ENCODE results near the gene PTH1R. TPM values are rescaled to one million over a fixed set of nuclear protein-coding genes. Genes with fewer than 3 reads are reported as not detected.

The PTH1R gene
- total and polyA plus RNA-seq, 10 of the 15 experiments (the other 5 are each of a cell fraction or from before 2014, with no cell fraction given): not detected

GRCh38 chr3:46896386-46896785 is 18.9 kb downstream of the PTH1R start:
- no peak overlapping the region for H3K27ac ChIP-seq (ENCODE audit: control insufficient read depth, insufficient read depth)
- no peaks in the 10 kb centered on the region for H3K79me2 ChIP-seq (ENCODE audit: control insufficient read depth, insufficient read depth, low read length)
- DNase-seq (ENCODE audit: low read depth, low spot score): no peak
- RAD21 ChIA-PET (ENCODE audit: unreplicated experiment): interaction anchor here (0.8 to 1.0 kb wide), 2 partner anchors 13 to 191 kb away, joined by 3 to 4 read pairs; no protein-coding TSS in a partner anchor
- no peak overlapping the region for H3K4me3 ChIP-seq
- FAIRE-seq: no peak
- in situ Hi-C loops (cut with MboI): loop anchor here (5.0 kb wide), 1 partner anchor 184 kb away; no protein-coding TSS in a partner anchor
- CTCF ChIA-PET: interaction anchor here (0.5 to 2.9 kb wide), 10 partner anchors 10 to 194 kb away, joined by 3 to 35 read pairs (median 4); no protein-coding TSS in a partner anchor
- no peak overlapping the region for H2AFZ ChIP-seq (ENCODE audit: control insufficient read depth, low read depth, low read length)
- SMC1A ChIA-PET (ENCODE audit: uncharacterized antibody, unreplicated experiment): interaction anchor here (0.8 to 2.5 kb wide), 6 partner anchors 13 to 193 kb away, joined by 3 to 16 read pairs (median 4); no protein-coding TSS in a partner anchor
- no peak overlapping the region for H3K9ac ChIP-seq (ENCODE audit: control insufficient read depth, insufficient read depth, low read length)
- H3K36me3 ChIP-seq (ENCODE audit: control insufficient read depth in 2 of 2, insufficient read depth in 2 of 2, low read length in 1 of 2): no peaks in the 10 kb centered on the region
- H3K27me3 ChIP-seq (replicated peaks in 1 of 2; ENCODE audit: control insufficient read depth in 2 of 2, insufficient read depth in 2 of 2, low read length in 1 of 2): peaks cover 0 to 2% of the 10 kb centered on the region in 2 experiments; a peak in 3 of 4 replicates
- no peaks in the 10 kb centered on the region; the same call in 1 of the 2 replicates for H3K4me1 ChIP-seq (ENCODE audit: control insufficient read depth, insufficient read depth, low read length)
- no peak overlapping the region for H3K4me2 ChIP-seq (ENCODE audit: control insufficient read depth, insufficient read depth)
- POLR2A ChIA-PET: no interaction called here
- no TSS peak for BruUV-seq (replicated peaks)
- no peak for TF ChIP-seq RAD51 (IDR thresholded peaks at IDR 0.05)
- TF ChIP-seq ASH2L (IDR thresholded peaks at IDR 0.05; ENCODE audit: borderline replicate concordance, low read depth): no peak
- TF ChIP-seq PAX5 (IDR thresholded peaks at IDR 0.05; ENCODE audit: borderline replicate concordance, low read depth, low read length): no peak
- TF ChIP-seq HDAC6 (IDR thresholded peaks at IDR 0.05; ENCODE audit: unreplicated experiment): no peak
- TF ChIP-seq ATF7 (IDR thresholded peaks at IDR 0.05; ENCODE audit: low read depth): no peak
- no peak for TF ChIP-seq CBX3 (IDR thresholded peaks at IDR 0.05; ENCODE audit: borderline replicate concordance, low read depth)
- TF ChIP-seq STAT1 (conservative IDR thresholded peaks at IDR 0.05): no peak
- TF ChIP-seq NR2C1 (IDR thresholded peaks at IDR 0.05): no peak
- no peak for TF ChIP-seq USF2 (IDR thresholded peaks at IDR 0.05; ENCODE audit: borderline replicate concordance, low read depth, low read length)
- no peak for TF ChIP-seq CHD4 (IDR thresholded peaks at IDR 0.05)
- no peak for TF ChIP-seq RCOR1 (conservative IDR thresholded peaks at IDR 0.05; ENCODE audit: low read depth, low read length)
- no peak for TF ChIP-seq RELB (IDR thresholded peaks at IDR 0.05; ENCODE audit: low read depth)
- no peak for TF ChIP-seq SREBF2 (IDR thresholded peaks at IDR 0.05; ENCODE audit: low read length)
- TF ChIP-seq SUZ12 (IDR thresholded peaks at IDR 0.05; ENCODE audit: unreplicated experiment): no peak
- no peak for TF ChIP-seq MTA3 (IDR thresholded peaks at IDR 0.05; ENCODE audit: borderline replicate concordance, low read length)
- TF ChIP-seq ZBTB33 (IDR thresholded peaks at IDR 0.05): no peak
- no peak for TF ChIP-seq SMAD5 (IDR thresholded peaks at IDR 0.05; ENCODE audit: low read depth)
- no peak for TF ChIP-seq IRF5 (IDR thresholded peaks at IDR 0.05; ENCODE audit: borderline replicate concordance)
- 23% methylated on average over 5 of the region's 5 CpGs for WGBS (ENCODE audit: insufficient coverage, insufficient replicate concordance, low lambda C conversion rate, missing lambda C conversion rate)
- intact Hi-C loops (cut with micrococcal nuclease; ENCODE audit: unreplicated experiment): no loop called here
- peaks cover 2% of the 10 kb centered on the region; the same call in 1 of the 2 replicates for H4K20me1 ChIP-seq (ENCODE audit: control insufficient read depth, insufficient read depth)
- no peak for ATAC-seq
- no peaks in the 10 kb centered on the region for H3K9me3 ChIP-seq (replicated peaks; ENCODE audit: control insufficient read depth, insufficient read depth, low read length)

Data from GM12878 (cell line).